HCT116 (cell line): Measurements from ENCODE around the gene ZNF555. TPM values are rescaled to one million over a fixed set of nuclear protein-coding genes. Genes with fewer than 3 reads are reported as not detected.

Experiments used
- ATAC-seq: fragments of 200-7000 bp; cut with Tn5 transposase; 2 replicates; pipeline ENCODE4 v1.9.1; 2020; ENCODE audit warnings: mild to moderate bottlenecking, moderate library complexity
- BruUV-seq: library from RNA; stranded (reverse); fragments of 400-500 nt; replicated peaks from 2 replicates; lab custom pipeline; 2021; lab: Mats Ljungman, UMichigan
- CTCF ChIA-PET: fragments of 300-600 bp; sonication (Branson Sonifier 250); formaldehyde crosslinking; loops from one replicate; lab custom pipeline; 2021; ENCODE audit warnings: antibody characterized with exemption; lab: Charles Lee
- POLR2A ChIA-PET: fragments of 300-600, 350-600 bp; sonication (Branson Sonifier 250); formaldehyde crosslinking; loops from one replicate; lab custom pipeline; 2021; ENCODE audit warnings: antibody characterized with exemption; lab: Charles Lee
- RAD21 ChIA-PET, 2 experiments: fragments of 300-600 bp; sonication (Branson Sonifier 250); formaldehyde crosslinking; loops; one replicate each; lab custom pipeline; 2023; ENCODE audit warnings: low total read pairs in 2 of 2; ENCODE audit not compliant: uncharacterized antibody in 2 of 2, unreplicated experiment in 2 of 2, low non-redundant PET in 1 of 2; lab: Charles Lee
- DNase-seq: peaks from one replicate; pipeline ENCODE4 v3.0.0-alpha.2; 2010; ENCODE audit warnings: low read depth, low spot score
- H2AFZ ChIP-seq: fragments of 200-600 bp; shearing (Covaris generic), sonication (generic); 2 replicates; pipeline ENCODE4 v1.6.1; 2017; ENCODE audit warnings: low read depth, mixed run types, mixed read lengths, antibody characterized with exemption, low read length; ENCODE audit not compliant: poor library complexity, severe bottlenecking
- H3K27ac ChIP-seq: 2 replicates; pipeline ENCODE4 v1.5.1; 2012; ENCODE audit warnings: low read depth, low read length
- H3K27me3 ChIP-seq: fragments of 200-600 bp; sonication (generic); 2 replicates; pipeline ENCODE4 v1.6.1; 2016; ENCODE audit warnings: mixed run types, low read length, mixed read lengths; ENCODE audit not compliant: insufficient read depth
- H3K36me3 ChIP-seq, 2 experiments: fragments of 200-500 bp in 1 of 2; fragments of 200-600 bp in 1 of 2; sonication (Bioruptor generic) in 1 of 2; sonication (generic) in 1 of 2; 2 replicates each; pipeline versions ENCODE4 v1.5.1 to v1.6.1; 2014 to 2016; ENCODE audit warnings: low read length in 2 of 2, inconsistent platforms in 1 of 2, mixed read lengths in 1 of 2, mixed run types in 1 of 2; ENCODE audit not compliant: insufficient read depth in 2 of 2, control insufficient read depth in 1 of 2
- H3K4me1 ChIP-seq, 2 experiments: fragments of 200-600 bp in 1 of 2; sonication (generic) in 1 of 2; 2 replicates each; pipeline versions ENCODE4 v1.5.1 to v1.6.1; 2012 to 2017; ENCODE audit warnings: low read length in 2 of 2, inconsistent platforms in 1 of 2, mild to moderate bottlenecking in 1 of 2, mixed read lengths in 1 of 2, mixed run types in 1 of 2, moderate library complexity in 1 of 2; ENCODE audit not compliant: insufficient read depth in 2 of 2, control insufficient read depth in 1 of 2
- H3K4me2 ChIP-seq: fragments of 200-600 bp; sonication (generic); 2 replicates; pipeline ENCODE4 v1.6.1; 2017; ENCODE audit warnings: mixed run types, low read length, mixed read lengths
- H3K4me3 ChIP-seq, 2 experiments: fragments of 200-600 bp in 1 of 2; sonication (generic) in 1 of 2; replicated peaks in 1 of 2; 2 replicates each; pipeline ENCODE4 v1.5.1; 2011 to 2016; ENCODE audit warnings: low read length in 2 of 2, control low read depth in 1 of 2, low read depth in 1 of 2, mild to moderate bottlenecking in 1 of 2, mixed read lengths in 1 of 2, mixed run types in 1 of 2
- H3K79me2 ChIP-seq: fragments of 200-600 bp; sonication (generic); 2 replicates; pipeline ENCODE4 v1.6.1; 2017; ENCODE audit warnings: mild to moderate bottlenecking, mixed run types, low read length, moderate library complexity, mixed read lengths; ENCODE audit not compliant: insufficient read depth
- H3K9ac ChIP-seq: fragments of 200-600 bp; sonication (generic); 2 replicates; pipeline ENCODE4 v1.6.1; 2016; ENCODE audit warnings: low read length, mixed read lengths
- H3K9me2 ChIP-seq: fragments of 200-600 bp; sonication (generic), shearing (Covaris generic); 2 replicates; pipeline ENCODE4 v1.6.1; 2017; ENCODE audit warnings: mixed run types, mild to moderate bottlenecking, moderate library complexity; ENCODE audit not compliant: insufficient read depth
- H3K9me3 ChIP-seq, 2 experiments: fragments of 200-500 bp in 1 of 2; fragments of 200-600 bp in 1 of 2; sonication (Bioruptor generic) in 1 of 2; sonication (generic) in 1 of 2; 2 replicates each; pipeline ENCODE4 v1.6.1; 2014 to 2017; ENCODE audit warnings: low read length in 2 of 2, mixed read lengths in 2 of 2, inconsistent platforms in 1 of 2, low read depth in 1 of 2, mild to moderate bottlenecking in 1 of 2, mixed run types in 1 of 2, moderate library complexity in 1 of 2; ENCODE audit not compliant: control insufficient read depth in 1 of 2, insufficient read depth in 1 of 2
- H4K20me1 ChIP-seq: fragments of 200-600 bp; sonication (generic), shearing (Covaris generic); 2 replicates; pipeline ENCODE4 v1.6.1; 2017; ENCODE audit warnings: mixed run types, mild to moderate bottlenecking, moderate library complexity; ENCODE audit not compliant: insufficient read depth
- ATF3 ChIP-seq: IDR thresholded peaks from 2 replicates; pipeline ENCODE4 v1.6.1; 2012
- CBX3 ChIP-seq: IDR thresholded peaks from 2 replicates; pipeline ENCODE4 v1.6.1; 2012; ENCODE audit warnings: low read depth
- ELF1 ChIP-seq: IDR thresholded peaks from 2 replicates; pipeline ENCODE4 v1.6.1; 2012; ENCODE audit warnings: low read depth, borderline replicate concordance
- EZH2 ChIP-seq: fragments of 200-600 bp; sonication (generic); IDR thresholded peaks from 2 replicates; pipeline ENCODE4 v1.6.1; 2017; ENCODE audit warnings: antibody characterized with exemption, mixed run types
- EZH2phosphoT487 ChIP-seq: fragments of 200-600 bp; IDR thresholded peaks from 2 replicates; pipeline ENCODE4 v1.6.1; 2018; ENCODE audit warnings: antibody characterized with exemption, borderline replicate concordance
- FOSL1 ChIP-seq: IDR thresholded peaks from 2 replicates; pipeline ENCODE4 v1.6.1; 2012; ENCODE audit warnings: low read depth
- JUND ChIP-seq: IDR thresholded peaks from 2 replicates; pipeline ENCODE4 v1.6.1; 2012
- POLR2A ChIP-seq: IDR thresholded peaks from 2 replicates; pipeline ENCODE4 v1.7.0; 2011; ENCODE audit warnings: borderline replicate concordance; ENCODE audit not compliant: insufficient read depth, insufficient read length; ENCODE audit errors: extremely low read depth
- REST ChIP-seq: IDR thresholded peaks from 2 replicates; pipeline ENCODE4 v1.6.1; 2012; ENCODE audit warnings: low read depth
- SP1 ChIP-seq: IDR thresholded peaks from 2 replicates; pipeline ENCODE4 v1.6.1; 2012; ENCODE audit warnings: low read depth
- TCF7L2 ChIP-seq: IDR thresholded peaks from 2 replicates; pipeline ENCODE4 v1.7.0; 2011; ENCODE audit warnings: borderline replicate concordance, inconsistent platforms; ENCODE audit not compliant: insufficient read depth, insufficient read length; ENCODE audit errors: extremely low read depth
- ZBTB33 ChIP-seq: IDR thresholded peaks from 2 replicates; pipeline ENCODE4 v1.6.1; 2011; ENCODE audit warnings: mild to moderate bottlenecking, low read length, moderate library complexity; ENCODE audit not compliant: insufficient replicate concordance; ENCODE audit errors: extremely low read depth
- ZNF274 ChIP-seq: fragments of 200-500 bp; sonication (Bioruptor generic); IDR thresholded peaks from 2 replicates; pipeline ENCODE4 v1.6.1; 2014; ENCODE audit warnings: mild to moderate bottlenecking, low read depth, low read length, inconsistent platforms
- intact Hi-C: fragments of 100-400 bp; cut with micrococcal nuclease; formaldehyde crosslinking; loops from 2 replicates; pipeline ENCODE4 v1.10.0; 2022
- total RNA-seq: library from RNA; stranded (reverse); gene quantifications from one replicate; pipeline ENCODE4 v1.2.1, GENCODE V29; 2021; ENCODE audit not compliant: unreplicated experiment

The ZNF555 gene
- total RNA-seq, 1 experiment from 2014 or later = 4.5 TPM

GRCh38 chr19:2804156-2805004, 36.9 kb upstream of the ZNF555 start:
- H3K9ac ChIP-seq = no peak overlapping the region
- ChIA-PET POLR2A (no interaction called here), RAD21 (no interaction called here), CTCF (interaction anchor here (1.4 kb wide), 1 partner anchor 472 kb away, joined by 3 read pairs; no protein-coding TSS in a partner anchor)
- H3K4me2 ChIP-seq = no peak overlapping the region
- no peak overlapping the region for H2AFZ ChIP-seq
- intact Hi-C loops = no loop called here
- BruUV-seq = no TSS peak
- H4K20me1 ChIP-seq = no peaks in the 10 kb centered on the region
- no peaks in the 10 kb centered on the region for H3K27me3 ChIP-seq
- no peak for ATAC-seq
- H3K4me3 ChIP-seq = no peak overlapping the region
- H3K4me1 ChIP-seq = no peaks in the 10 kb centered on the region
- no peak for TF ChIP-seq ZNF274
- no peak for TF ChIP-seq SP1
- no peak for TF ChIP-seq JUND
- TF ChIP-seq REST = no peak
- no peak for TF ChIP-seq ATF3
- TF ChIP-seq ELF1 = no peak
- no peak for TF ChIP-seq EZH2phosphoT487
- TF ChIP-seq TCF7L2 = no peak
- no peak for TF ChIP-seq POLR2A
- TF ChIP-seq EZH2 = no peak
- TF ChIP-seq CBX3 = no peak
- TF ChIP-seq ZBTB33 = no peak
- no peak for TF ChIP-seq FOSL1
- H3K9me2 ChIP-seq = no peaks in the 10 kb centered on the region
- H3K36me3 ChIP-seq = peaks cover 45 to 55% of the 10 kb centered on the region in 2 experiments; a peak in 3 of 4 replicates
- no peaks in the 10 kb centered on the region for H3K9me3 ChIP-seq
- no peak for DNase-seq
- H3K27ac ChIP-seq = no peak overlapping the region
- H3K79me2 ChIP-seq = peaks cover 34% of the 10 kb centered on the region; the same call in 1 of the 2 replicates
